GM21786 (cell line): ENCODE measurements around the gene LUZP2.

Source experiments
- ATAC-seq: cut with Tn5 transposase; IDR thresholded peaks from one replicate; pipeline ENCODE4 v1.9.1; 2021; ENCODE audit not compliant: unreplicated experiment

The LUZP2 gene

DNA sequence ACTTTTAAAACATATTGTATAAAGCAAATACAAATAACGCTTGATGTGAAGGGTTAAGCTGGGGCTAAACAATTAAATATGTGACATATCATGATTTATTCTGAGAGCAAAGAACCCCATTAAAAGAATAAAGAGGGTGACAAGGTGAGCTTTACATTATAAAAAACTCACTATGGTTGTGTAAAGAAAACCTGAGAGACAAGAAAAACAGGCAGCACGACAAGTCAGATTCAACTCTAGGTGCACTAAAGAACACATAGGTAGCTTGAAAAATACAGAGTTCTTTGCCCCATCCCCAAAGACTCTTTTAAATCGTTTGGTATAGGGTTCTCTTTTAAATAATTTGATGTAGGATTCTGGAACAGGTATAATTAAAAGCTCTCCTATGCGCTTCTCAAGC lies 63.5 kb downstream of the LUZP2 start:
- no peak for ATAC-seq

GRCh38 chr11:24567380-24567779 lies 70.5 kb downstream of the LUZP2 start:
- peak; percentile 53 for ATAC-seq

DNA sequence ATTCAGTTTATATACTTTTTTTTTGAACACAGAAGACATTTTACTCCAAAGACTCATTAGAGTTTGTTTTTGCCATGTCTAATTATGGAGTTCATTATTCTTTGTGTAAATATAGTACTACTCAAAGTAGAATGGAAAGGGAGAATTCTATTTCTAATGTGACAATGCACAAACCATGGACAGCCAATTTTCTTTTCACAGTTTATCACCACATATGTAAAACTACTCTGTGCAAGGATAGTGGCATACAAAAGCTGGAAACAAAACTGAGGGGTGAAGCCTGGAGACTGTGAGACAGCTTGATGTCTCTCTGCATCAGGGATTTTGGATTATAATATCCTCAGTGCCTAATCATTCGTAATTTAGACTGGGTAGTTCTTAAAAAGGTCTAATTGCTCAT lies 75.5 kb downstream of the LUZP2 start:
- ATAC-seq: no peak

DNA sequence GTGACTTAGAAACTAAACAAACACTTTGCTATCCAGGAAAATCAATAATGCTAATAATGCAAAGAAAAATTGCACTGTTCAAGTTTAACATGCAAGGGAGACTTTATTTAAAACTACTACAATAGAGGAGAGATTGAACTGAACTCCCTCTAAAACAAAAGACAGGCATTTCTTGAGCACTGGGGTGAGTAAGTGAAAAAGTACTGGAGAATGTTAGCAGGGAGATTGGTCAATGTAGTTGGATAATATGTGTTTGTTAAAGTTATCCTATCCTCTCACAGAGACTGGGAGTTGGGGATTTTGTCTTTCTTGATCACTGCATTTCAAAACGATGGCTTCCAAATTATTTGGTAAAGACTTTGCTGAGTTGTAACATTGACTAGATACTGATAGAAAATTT lies 77.6 kb downstream of the LUZP2 start:
- no peak for ATAC-seq

DNA sequence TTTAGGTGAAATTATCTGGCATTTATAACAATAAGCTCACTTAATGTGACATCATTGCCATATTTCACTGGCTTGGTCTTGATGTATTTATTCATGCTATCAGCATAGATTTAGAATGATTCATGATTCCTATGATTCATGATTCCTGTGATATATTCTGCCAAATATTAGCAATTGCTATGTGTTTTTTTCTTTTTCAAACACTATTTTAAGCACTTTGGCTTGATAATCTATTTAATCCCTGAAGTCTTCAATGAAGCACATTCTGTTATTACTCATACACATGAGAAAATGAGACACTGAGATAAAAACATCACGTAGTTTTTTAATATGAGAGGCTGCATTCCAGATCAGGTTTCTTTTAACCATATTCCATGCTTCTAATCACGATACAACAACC lies 78.5 kb downstream of the LUZP2 start:
- no peak for ATAC-seq

DNA sequence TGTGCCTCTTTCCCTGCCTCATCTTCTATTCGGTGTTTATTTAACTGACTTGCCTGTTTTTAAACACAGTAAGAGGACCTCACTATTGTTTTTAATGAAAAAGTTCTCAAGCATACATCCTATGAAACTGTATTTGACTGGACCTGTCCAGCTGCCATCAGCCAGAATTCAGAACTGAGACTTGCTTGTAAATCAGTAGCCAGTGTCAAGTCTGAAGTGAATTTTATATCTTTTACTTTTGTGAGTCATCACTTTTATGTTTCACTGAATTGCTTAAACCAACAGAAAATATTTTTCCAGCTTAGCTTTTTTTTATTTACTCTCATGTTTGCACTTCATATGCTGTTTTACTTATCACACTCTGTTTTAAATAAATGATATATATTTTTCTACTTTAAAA lies 88.3 kb downstream of the LUZP2 start:
- no peak for ATAC-seq

GRCh38 chr11:24587635-24588034 lies 90.8 kb downstream of the LUZP2 start:
- no peak for ATAC-seq

- ATAC-seq: no peak
Observed at GRCh38 chr11:24588081-24588480, 91.2 kb downstream of the LUZP2 start.

DNA sequence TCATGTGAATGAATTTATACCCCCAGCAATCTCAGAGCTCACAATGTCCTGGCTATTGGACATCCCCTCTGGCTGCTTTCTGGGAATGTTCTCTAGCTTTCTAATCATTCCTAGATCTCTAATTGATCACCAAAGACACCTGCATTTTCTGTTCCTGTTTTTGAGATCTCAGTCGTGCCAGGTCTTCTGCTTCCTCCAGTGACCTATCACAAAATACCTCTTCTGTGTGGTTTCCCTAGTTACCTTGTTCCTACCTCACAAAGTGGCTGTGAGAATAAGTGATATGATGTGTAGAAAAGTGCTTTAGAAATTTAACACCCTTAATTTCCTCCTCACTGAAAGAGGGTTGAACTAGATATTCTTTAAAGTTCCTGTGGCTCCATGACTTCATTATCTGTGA lies 92.2 kb downstream of the LUZP2 start:
- ATAC-seq: no peak

DNA sequence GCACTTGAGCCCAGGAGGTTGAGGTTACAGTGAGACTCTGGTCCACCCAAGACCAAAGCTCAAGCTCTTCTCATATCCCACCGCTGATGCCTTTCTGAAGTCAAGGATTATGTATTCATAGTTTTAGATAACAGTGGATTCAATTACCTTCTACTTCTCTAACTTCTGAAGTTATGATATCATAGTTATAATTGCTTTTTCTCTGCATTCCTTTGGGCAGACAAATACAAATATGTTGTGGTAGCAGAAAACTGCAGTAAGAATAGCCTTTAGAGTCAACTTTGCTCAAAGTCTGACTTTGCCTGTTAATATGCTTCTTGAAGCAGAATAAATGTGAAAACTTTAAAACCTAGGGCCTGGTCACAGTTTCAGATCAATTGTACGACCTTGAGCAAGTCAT lies 94.4 kb downstream of the LUZP2 start:
- no peak for ATAC-seq

DNA sequence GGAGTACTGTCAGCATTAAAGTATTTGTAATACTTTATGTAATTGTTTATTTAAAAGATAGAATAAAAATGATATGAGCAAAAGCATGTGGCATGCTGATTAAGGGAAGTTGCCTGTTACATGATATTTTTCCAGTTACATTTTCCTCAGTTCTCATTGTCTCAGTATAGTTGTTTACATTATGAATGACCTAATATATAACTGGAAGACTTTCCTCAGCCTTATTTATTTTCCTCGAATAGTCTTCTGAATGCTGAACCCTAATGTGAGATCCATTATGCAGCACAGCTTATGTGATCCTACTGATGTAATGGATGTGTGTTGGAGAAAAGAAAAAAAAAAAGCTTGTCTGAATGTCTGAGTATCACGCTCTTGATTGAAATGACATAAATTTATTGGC lies 95.5 kb downstream of the LUZP2 start:
- no peak for ATAC-seq

GRCh38 chr11:24593332-24593731 lies 96.5 kb downstream of the LUZP2 start:
- no peak for ATAC-seq

DNA sequence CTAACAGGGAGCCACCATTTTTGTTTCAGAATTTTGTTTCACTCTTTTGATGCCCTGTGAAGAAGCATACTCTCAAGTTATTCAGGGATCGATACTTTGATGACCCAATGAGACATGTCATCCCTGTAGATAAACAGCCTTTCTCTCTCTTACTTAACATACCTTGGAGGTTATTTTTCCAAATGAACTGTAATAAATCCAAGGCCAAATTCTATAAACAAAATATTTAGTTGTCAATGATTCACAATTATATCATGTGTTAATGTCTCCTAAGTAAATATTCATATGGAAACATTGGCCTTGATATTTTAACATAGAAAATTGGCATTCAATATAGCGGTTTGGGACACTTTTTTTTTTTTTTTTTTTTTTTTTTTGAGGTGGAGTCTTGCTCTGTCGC lies 97.5 kb downstream of the LUZP2 start:
- ATAC-seq: no peak

DNA sequence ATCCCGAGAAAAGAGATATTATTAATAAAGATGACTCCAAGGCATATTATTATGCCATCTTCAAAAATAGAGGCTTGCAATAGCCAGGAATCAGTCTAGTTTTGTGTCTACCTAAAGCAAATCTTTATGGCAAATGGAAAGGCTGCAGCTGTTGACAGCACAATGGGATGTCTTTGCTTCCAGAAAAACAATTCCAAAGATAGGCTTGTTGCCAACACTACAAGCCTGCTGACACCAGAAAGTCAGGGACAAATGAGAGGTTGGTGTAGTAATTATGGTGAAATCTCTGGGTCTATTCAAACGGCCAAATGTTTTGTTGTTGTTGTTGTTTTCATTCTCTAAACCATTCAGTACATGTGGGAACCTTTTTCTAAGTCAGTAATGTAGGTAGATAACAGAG lies 101.8 kb downstream of the LUZP2 start:
- ATAC-seq: no peak

- ATAC-seq: no peak
Observed at GRCh38 chr11:24609192-24610119, 112.6 kb downstream of the LUZP2 start.

GRCh38 chr11:24615451-24616160 lies 118.8 kb downstream of the LUZP2 start:
- no peak for ATAC-seq

DNA sequence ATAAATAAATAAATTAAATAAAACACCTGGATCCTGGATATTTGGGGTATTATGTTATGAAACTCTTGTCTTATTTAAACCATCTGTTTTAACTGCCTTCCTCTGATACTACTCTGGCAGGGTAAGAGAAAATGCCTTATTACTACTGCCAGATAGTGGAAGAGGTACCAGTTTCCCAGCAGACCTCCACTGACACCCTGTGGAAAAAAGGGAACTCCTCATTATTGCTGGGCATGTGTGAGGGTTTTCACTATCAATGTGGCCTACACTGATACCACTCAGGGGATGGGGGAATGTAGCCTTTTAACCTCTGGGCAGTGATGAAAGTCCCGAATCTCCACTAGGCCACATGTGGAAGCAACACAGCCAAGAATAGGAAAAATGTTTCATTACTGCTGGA lies 121.0 kb downstream of the LUZP2 start:
- no peak for ATAC-seq

GRCh38 chr11:24619900-24620299 lies 123.0 kb downstream of the LUZP2 start:
- ATAC-seq: no peak

- ATAC-seq: no peak
Observed at GRCh38 chr11:24622262-24622661, 125.4 kb downstream of the LUZP2 start.

DNA sequence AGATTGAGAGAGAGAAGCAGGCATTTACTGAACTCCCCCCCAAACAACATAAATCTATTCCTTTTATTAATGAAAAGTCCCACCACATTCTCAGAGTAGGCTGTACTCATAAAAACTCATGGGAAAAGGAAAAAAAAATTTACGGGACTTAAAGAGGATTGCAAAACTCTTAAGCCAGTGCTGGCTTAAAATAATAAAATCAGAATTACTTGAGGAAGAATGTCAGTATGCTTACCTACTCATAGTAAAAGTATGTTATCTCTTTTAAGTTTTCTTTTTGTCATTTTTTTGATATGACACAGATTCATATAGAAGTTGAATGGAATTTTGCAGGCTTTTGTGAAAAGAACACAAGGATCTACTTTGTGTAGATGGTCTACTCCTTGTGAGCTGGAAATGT lies 126.3 kb downstream of the LUZP2 start:
- ATAC-seq: no peak

- ATAC-seq: no peak
Observed at GRCh38 chr11:24624432-24624831, 127.6 kb downstream of the LUZP2 start.

DNA sequence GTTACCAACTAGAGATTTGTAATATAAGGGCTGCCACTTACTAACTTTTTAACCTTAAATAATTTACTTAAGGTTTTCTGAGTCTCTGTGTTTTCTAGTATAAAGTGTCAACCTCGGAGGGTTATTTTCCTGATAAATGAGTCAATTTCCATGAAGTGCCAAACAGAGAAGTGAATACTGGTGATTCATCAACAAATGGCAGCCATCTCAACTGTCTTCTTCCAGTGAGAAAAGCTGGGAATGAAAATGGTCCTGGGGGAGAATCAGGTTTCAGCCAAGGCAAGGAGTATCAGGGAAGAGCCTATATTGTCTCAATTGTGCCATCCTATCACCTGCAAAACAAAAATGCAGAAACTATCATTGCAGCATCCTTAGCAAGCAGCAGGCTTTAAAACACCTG lies 129.1 kb downstream of the LUZP2 start:
- no peak for ATAC-seq
